SK-N-MC (cell line): Measurements from ENCODE around the gene RGPD3.
"Not testable (repeated sequence)": the region's sequence is repeated elsewhere in the genome, so short reads cannot be mapped to it uniquely, and the experiment has no call there.

Experiments used
- EZH2 ChIP-seq: fragments of 200-600 bp; sonication (generic); IDR thresholded peaks from one replicate; pipeline ENCODE4 v1.6.1; 2017; ENCODE audit warnings: antibody characterized with exemption
- FOXP2 ChIP-seq: optimal IDR thresholded peaks from 2 replicates; pipeline ENCODE3; 2011; ENCODE audit warnings: mild to moderate bottlenecking, moderate library complexity; ENCODE audit not compliant: insufficient read depth; ENCODE audit errors: extremely low read length, control extremely low read depth
- POLR2AphosphoS5 ChIP-seq: IDR thresholded peaks from 2 replicates; pipeline ENCODE4 v1.6.1; 2012; ENCODE audit warnings: mild to moderate bottlenecking, low read depth, low read length, borderline replicate concordance

- not testable (repeated sequence) for TF ChIP-seq POLR2AphosphoS5, EZH2, FOXP2
Observed at GRCh38 chr2:106509374-106509770, 41.2 kb upstream of the RGPD3 start.
